Type B pancreatic cell (in vitro differentiated cells): ENCODE measurements around the gene C10orf95. TPM values are rescaled to one million over a fixed set of nuclear protein-coding genes. Genes with fewer than 3 reads are reported as not detected.
"Not testable (repeated sequence)": the region's sequence is repeated elsewhere in the genome, so short reads cannot be mapped to it uniquely, and the experiment has no call there.

Source experiments
- DNase-seq: peaks from one replicate; pipeline ENCODE4 v3.0.0; 2021; ENCODE audit warnings: mixed read lengths; ENCODE audit not compliant: unreplicated experiment; ENCODE audit errors: extremely low spot score
- H3K27ac Mint-ChIP-seq: 2 replicates; pipeline ENCODE4 v1.8.0; 2021; ENCODE audit warnings: mild to moderate bottlenecking, mixed read lengths
- H3K27me3 Mint-ChIP-seq: 2 replicates; pipeline ENCODE4 v1.8.0; 2021; ENCODE audit warnings: mixed read lengths
- H3K36me3 Mint-ChIP-seq: 2 replicates; pipeline ENCODE4 v1.8.0; 2021; ENCODE audit warnings: mixed read lengths
- H3K4me1 Mint-ChIP-seq: one replicate; pipeline ENCODE4 v1.8.0; 2021; ENCODE audit warnings: mixed read lengths; ENCODE audit not compliant: unreplicated experiment
- H3K4me3 Mint-ChIP-seq: 2 replicates; pipeline ENCODE4 v1.8.0; 2021; ENCODE audit warnings: mild to moderate bottlenecking, mixed read lengths
- H3K9me3 Mint-ChIP-seq: 2 replicates; pipeline ENCODE4 v1.8.0; 2021; ENCODE audit warnings: mixed read lengths
- total RNA-seq: library from RNA; stranded (reverse); gene quantifications from 2 replicates; pipeline ENCODE4 v1.2.1, GENCODE V29; 2021; ENCODE audit warnings: low replicate concordance
- TF ChIP-seq, protein P1 (sequence below): fragments of 200-600 bp; sonication (generic); conservative IDR thresholded peaks from 2 replicates; pipeline ENCODE4 v1.5.0; 2021; ENCODE audit warnings: antibody characterized with exemption, mild to moderate bottlenecking

The C10orf95 gene
- total RNA-seq, 1 donor from 2014 or later: 0.75 TPM

DNA sequence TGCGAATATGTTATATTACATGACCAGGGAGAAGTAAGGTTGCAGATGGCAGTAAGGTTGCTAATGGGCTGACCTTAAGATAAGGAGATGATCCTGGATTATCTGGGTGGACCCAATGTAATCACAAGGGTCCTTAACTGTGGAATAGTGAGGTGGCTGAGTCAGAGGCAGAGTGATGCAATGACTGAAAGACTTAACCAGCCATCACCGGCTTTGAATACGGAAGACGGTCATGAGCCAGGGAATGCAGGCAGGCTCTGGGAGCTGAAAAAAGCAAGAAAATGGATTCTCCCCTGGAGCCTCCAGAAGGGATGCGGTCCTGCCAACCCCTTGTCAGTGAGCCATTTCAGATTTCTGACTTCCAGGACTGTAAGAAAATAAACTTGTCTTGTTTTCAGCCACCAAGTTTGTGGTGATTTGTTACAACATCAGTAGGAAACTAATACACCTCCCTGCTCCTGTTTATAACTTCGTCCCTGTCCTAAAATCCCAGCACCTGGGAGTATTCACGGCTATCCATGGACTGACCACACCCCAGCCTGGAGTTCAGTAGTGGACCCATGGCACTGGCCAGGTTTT is 4.6 kb upstream of the C10orf95 start:
- Mint-ChIP-seq H3K4me3 (no peak overlapping the region), H3K9me3 (no peaks in the 10 kb centered on the region), H3K27ac (no peak overlapping the region), H3K4me1 (peaks cover 9% of the 10 kb centered on the region), H3K36me3 (no peaks in the 10 kb centered on the region), H3K27me3 (no peaks in the 10 kb centered on the region)
- no peak for DNase-seq
- TF ChIP-seq, protein P1, sequence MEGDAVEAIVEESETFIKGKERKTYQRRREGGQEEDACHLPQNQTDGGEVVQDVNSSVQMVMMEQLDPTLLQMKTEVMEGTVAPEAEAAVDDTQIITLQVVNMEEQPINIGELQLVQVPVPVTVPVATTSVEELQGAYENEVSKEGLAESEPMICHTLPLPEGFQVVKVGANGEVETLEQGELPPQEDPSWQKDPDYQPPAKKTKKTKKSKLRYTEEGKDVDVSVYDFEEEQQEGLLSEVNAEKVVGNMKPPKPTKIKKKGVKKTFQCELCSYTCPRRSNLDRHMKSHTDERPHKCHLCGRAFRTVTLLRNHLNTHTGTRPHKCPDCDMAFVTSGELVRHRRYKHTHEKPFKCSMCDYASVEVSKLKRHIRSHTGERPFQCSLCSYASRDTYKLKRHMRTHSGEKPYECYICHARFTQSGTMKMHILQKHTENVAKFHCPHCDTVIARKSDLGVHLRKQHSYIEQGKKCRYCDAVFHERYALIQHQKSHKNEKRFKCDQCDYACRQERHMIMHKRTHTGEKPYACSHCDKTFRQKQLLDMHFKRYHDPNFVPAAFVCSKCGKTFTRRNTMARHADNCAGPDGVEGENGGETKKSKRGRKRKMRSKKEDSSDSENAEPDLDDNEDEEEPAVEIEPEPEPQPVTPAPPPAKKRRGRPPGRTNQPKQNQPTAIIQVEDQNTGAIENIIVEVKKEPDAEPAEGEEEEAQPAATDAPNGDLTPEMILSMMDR: no peak

GRCh38 chr10:102454662-102455487 is 3.5 kb upstream of the C10orf95 start:
- H3K36me3 Mint-ChIP-seq, H3K4me1 Mint-ChIP-seq, H3K9me3 Mint-ChIP-seq, H3K27me3 Mint-ChIP-seq, DNase-seq: not testable (repeated sequence)
- H3K4me3 Mint-ChIP-seq: peak overlapping the region; percentile 47
- H3K27ac Mint-ChIP-seq: peak overlapping the region; percentile 89

- Mint-ChIP-seq H3K27me3 (no peaks in the 10 kb centered on the region), H3K27ac (no peak overlapping the region), H3K36me3 (no peaks in the 10 kb centered on the region), H3K4me1 (peaks cover 12% of the 10 kb centered on the region), H3K4me3 (no peak overlapping the region), H3K9me3 (no peaks in the 10 kb centered on the region)
- TF ChIP-seq, protein P1: no peak
- no peak for DNase-seq
Observed at GRCh38 chr10:102453502-102453901, 2.2 kb upstream of the C10orf95 start.

GRCh38 chr10:102452672-102453340 is 1.5 kb upstream of the C10orf95 start:
- Mint-ChIP-seq H3K36me3 (no peaks in the 10 kb centered on the region), H3K27me3 (no peaks in the 10 kb centered on the region), H3K4me3 (peak overlapping the region; percentile 75), H3K9me3 (no peaks in the 10 kb centered on the region), H3K27ac (peak overlapping the region; percentile 57), H3K4me1 (peaks cover 12% of the 10 kb centered on the region)
- TF ChIP-seq, protein P1: no peak
- DNase-seq: no peak

DNA sequence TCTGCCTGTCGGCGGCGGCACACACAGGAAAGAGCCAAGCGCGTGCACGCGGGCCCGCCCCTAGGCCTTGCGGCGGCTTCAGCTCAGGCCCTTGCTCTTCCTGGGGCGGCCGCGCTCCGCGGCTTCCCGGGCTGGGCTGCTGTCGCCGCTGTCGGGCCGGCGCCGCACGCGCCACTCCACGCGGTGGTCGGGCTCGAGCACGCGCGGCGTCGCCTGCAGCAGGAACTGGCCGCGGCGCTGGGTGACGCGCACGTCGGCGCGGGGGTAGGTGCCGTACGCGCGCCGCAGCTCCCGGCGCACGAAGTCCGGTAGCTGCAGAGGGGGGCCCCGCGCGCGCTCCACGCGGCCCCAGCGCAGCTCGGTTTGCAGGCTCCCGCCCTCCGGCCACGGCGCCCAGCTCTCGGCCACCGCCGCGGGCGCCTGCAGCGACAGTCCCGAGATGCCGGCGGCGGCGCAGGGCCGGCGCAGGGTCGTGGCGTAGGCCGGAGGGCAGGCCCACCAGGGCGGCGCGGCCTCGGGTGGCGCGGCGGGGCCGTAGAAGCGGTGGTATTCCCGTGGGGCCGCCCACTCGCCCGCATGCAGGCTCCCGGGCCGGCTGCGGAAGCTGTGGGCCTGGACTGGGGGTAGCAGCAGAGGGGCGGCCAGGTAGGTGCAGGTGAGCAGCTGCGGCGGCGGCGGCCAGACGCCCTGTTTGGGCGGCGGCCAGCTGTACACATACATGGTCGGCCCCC is 804 bp downstream of the C10orf95 start:
- Mint-ChIP-seq H3K27me3 (no peaks in the 10 kb centered on the region), H3K4me3 (peak overlapping the region; percentile 96), H3K36me3 (no peaks in the 10 kb centered on the region), H3K9me3 (no peaks in the 10 kb centered on the region), H3K27ac (peak overlapping the region; percentile 95), H3K4me1 (peaks cover 12% of the 10 kb centered on the region)
- TF ChIP-seq, protein P1: no peak
- DNase-seq: peak; percentile 89

- Mint-ChIP-seq H3K36me3 (no peaks in the 10 kb centered on the region), H3K9me3 (no peaks in the 10 kb centered on the region), H3K4me1 (peaks cover 12% of the 10 kb centered on the region), H3K4me3 (peak overlapping the region; percentile 96), H3K27ac (peak overlapping the region; percentile 95), H3K27me3 (no peaks in the 10 kb centered on the region)
- no peak for DNase-seq
- TF ChIP-seq, protein P1: no peak
Observed at GRCh38 chr10:102450124-102450373, 1.3 kb downstream of the C10orf95 start.
